Suprapubic skin (tissue), 4 donors: Measurements from ENCODE around the gene OLFM1. TPM values are rescaled to one million over a fixed set of nuclear protein-coding genes. Genes with fewer than 3 reads are reported as not detected.

Experiments used
- DNase-seq, 2 donors: peaks; one replicate each; pipeline ENCODE4 v3.0.0-alpha.2; 2019; ENCODE audit warnings: low spot score in 2 of 2
- H3K27ac ChIP-seq: fragments of 200-600 bp; sonication (generic); one replicate; pipeline ENCODE4 v1.5.1; 2019
- H3K27me3 ChIP-seq: fragments of 200-600 bp; sonication (generic); one replicate; pipeline ENCODE4 v1.5.1; 2019
- H3K36me3 ChIP-seq: fragments of 200-600 bp; sonication (generic); one replicate; pipeline ENCODE4 v1.5.1; 2019
- H3K4me1 ChIP-seq: fragments of 200-600 bp; sonication (generic); one replicate; pipeline ENCODE4 v1.5.1; 2019
- H3K4me3 ChIP-seq: fragments of 200-600 bp; sonication (generic); one replicate; pipeline ENCODE4 v1.5.1; 2019; ENCODE audit warnings: mild to moderate bottlenecking
- H3K9me3 ChIP-seq: fragments of 200-600 bp; sonication (generic); one replicate; pipeline ENCODE4 v1.5.1; 2019
- EP300 ChIP-seq: sonication (generic); formaldehyde crosslinking; IDR thresholded peaks from one replicate; pipeline ENCODE4 v1.6.1; 2017; ENCODE audit warnings: antibody characterized with exemption
- POLR2A ChIP-seq, 2 donors: fragments of 450-650 bp; IDR thresholded peaks; one replicate each; pipeline ENCODE4 v1.6.1; 2017; ENCODE audit warnings: antibody characterized with exemption in 2 of 2, mild to moderate bottlenecking in 2 of 2, moderate library complexity in 2 of 2
- POLR2AphosphoS5 ChIP-seq, 3 donors: sonication (generic); formaldehyde crosslinking; IDR thresholded peaks; one replicate each; pipeline ENCODE4 v1.6.1; 2017; ENCODE audit warnings: antibody characterized with exemption in 3 of 3
- WGBS: methylation state at CpG from one replicate; pipeline ENCODE4 v1.1.5; 2018; 5-methylcytosine and 5-hydroxymethylcytosine counted together
- total RNA-seq, 4 donors: library from RNA; depleted of rRNA; stranded (reverse); fragments of >200 nt; gene quantifications; one replicate each; pipeline ENCODE4 v1.1.0, GENCODE V29; 2016
- TF ChIP-seq, protein P1 (sequence below), 2 donors: fragments of 200-600 bp in 1 of 2; fragments of 450-650 bp in 1 of 2; sonication (generic) in 1 of 2; IDR thresholded peaks; one replicate each; pipeline ENCODE4 v1.5.1; 2016 to 2019; ENCODE audit warnings: antibody characterized with exemption in 2 of 2, mild to moderate bottlenecking in 1 of 2, moderate library complexity in 1 of 2

OLFM1 gene
- 10 to 100 TPM in 2 of 4 donors, 1 to 10 TPM in 2; 4.0 to 15.4 (median 11.7) TPM for total RNA-seq

GRCh38 chr9:135087489-135087792, at the start of gene OLFM1:
TSS of gene OLFM1 (plus strand) at chr9:135087668. CDS start at chr9:135087990, 322 bp downstream.
- peak; percentile 80 to 90 for DNase-seq
- peaks cover 41% of the 10 kb centered on the region for H3K4me1 ChIP-seq
- H3K9me3 ChIP-seq: no peaks in the 10 kb centered on the region
- H3K27ac ChIP-seq: no peak within 1 kb of the TSS
- H3K4me3 ChIP-seq: peak within 1 kb of the TSS; percentile 50
- H3K36me3 ChIP-seq: no peaks in the 10 kb centered on the region
- 0% methylated on average over 3 of the region's 40 CpGs for WGBS
- peaks cover 52% of the 10 kb centered on the region for H3K27me3 ChIP-seq
- TF ChIP-seq EP300 (no peak), POLR2A (IDR thresholded peaks at IDR 0.05) (no peak), POLR2AphosphoS5 (IDR thresholded peaks at IDR 0.05) (no peak)
- TF ChIP-seq, protein P1, sequence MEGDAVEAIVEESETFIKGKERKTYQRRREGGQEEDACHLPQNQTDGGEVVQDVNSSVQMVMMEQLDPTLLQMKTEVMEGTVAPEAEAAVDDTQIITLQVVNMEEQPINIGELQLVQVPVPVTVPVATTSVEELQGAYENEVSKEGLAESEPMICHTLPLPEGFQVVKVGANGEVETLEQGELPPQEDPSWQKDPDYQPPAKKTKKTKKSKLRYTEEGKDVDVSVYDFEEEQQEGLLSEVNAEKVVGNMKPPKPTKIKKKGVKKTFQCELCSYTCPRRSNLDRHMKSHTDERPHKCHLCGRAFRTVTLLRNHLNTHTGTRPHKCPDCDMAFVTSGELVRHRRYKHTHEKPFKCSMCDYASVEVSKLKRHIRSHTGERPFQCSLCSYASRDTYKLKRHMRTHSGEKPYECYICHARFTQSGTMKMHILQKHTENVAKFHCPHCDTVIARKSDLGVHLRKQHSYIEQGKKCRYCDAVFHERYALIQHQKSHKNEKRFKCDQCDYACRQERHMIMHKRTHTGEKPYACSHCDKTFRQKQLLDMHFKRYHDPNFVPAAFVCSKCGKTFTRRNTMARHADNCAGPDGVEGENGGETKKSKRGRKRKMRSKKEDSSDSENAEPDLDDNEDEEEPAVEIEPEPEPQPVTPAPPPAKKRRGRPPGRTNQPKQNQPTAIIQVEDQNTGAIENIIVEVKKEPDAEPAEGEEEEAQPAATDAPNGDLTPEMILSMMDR (IDR thresholded peaks at IDR 0.05): peak; percentile 53 to 76

- Histone ChIP-seq H3K9me3 (no peaks in the 10 kb centered on the region), H3K4me1 (peaks cover 4% of the 10 kb centered on the region), H3K4me3 (no peak overlapping the region), H3K27me3 (peaks cover 47% of the 10 kb centered on the region), H3K27ac (no peak overlapping the region), H3K36me3 (no peaks in the 10 kb centered on the region)
- DNase-seq: peak; percentile 14 to 55
- WGBS: 78% methylated on average over 13 of the region's 13 CpGs
- TF ChIP-seq, protein P1 (IDR thresholded peaks at IDR 0.05): no peak
- TF ChIP-seq EP300 (no peak), POLR2A (IDR thresholded peaks at IDR 0.05) (no peak), POLR2AphosphoS5 (IDR thresholded peaks at IDR 0.05) (no peak)
Measured at GRCh38 chr9:135038331-135038730, 49.1 kb upstream of the OLFM1 start.

DNA sequence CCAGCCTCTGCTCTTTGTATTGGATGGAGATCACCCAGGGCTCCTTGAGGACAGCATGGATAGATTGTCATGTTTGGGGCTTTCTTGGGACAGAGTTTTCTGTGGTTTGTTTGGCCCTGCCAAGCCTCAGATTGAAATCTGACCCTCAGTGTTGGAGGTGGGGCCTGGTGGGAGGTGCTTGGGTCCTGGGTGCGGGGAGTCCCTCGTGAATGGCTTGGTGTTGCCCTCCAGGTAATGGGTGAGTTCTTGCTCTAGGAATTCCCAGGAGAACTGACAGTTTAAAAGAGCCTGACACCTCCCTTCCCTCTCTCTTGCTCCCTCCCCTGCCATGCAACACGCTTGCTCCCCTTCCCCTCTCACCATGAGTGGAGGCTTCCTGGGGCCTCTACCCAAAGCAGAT, 48.6 kb upstream of the OLFM1 start:
- Histone ChIP-seq H3K4me3 (no peak overlapping the region), H3K36me3 (no peaks in the 10 kb centered on the region), H3K9me3 (no peaks in the 10 kb centered on the region), H3K27ac (no peak overlapping the region), H3K4me1 (peaks cover 4% of the 10 kb centered on the region), H3K27me3 (peaks cover 42% of the 10 kb centered on the region)
- TF ChIP-seq, protein P1 (IDR thresholded peaks at IDR 0.05): no peak
- TF ChIP-seq EP300 (no peak), POLR2A (IDR thresholded peaks at IDR 0.05) (no peak)
- 59% methylated on average over 3 of the region's 3 CpGs for WGBS
- peak; percentile 29 to 48 for DNase-seq

- H3K4me1 ChIP-seq: peaks cover 4% of the 10 kb centered on the region
- peak; percentile 43 to 56 for DNase-seq
- H3K27ac ChIP-seq: no peak overlapping the region
- H3K4me3 ChIP-seq: no peak overlapping the region
- WGBS: 68% methylated on average over 2 of the region's 14 CpGs
- TF ChIP-seq EP300 (no peak), POLR2A (IDR thresholded peaks at IDR 0.05) (no peak), POLR2AphosphoS5 (IDR thresholded peaks at IDR 0.05) (no peak)
- TF ChIP-seq, protein P1 (IDR thresholded peaks at IDR 0.05): no peak
- no peaks in the 10 kb centered on the region for H3K36me3 ChIP-seq
- peaks cover 39% of the 10 kb centered on the region for H3K27me3 ChIP-seq
- no peaks in the 10 kb centered on the region for H3K9me3 ChIP-seq
Measured at GRCh38 chr9:135039266-135039870, 48.1 kb upstream of the OLFM1 start.

- Histone ChIP-seq H3K27ac (no peak overlapping the region), H3K4me3 (no peak overlapping the region), H3K27me3 (peaks cover 45% of the 10 kb centered on the region), H3K9me3 (no peaks in the 10 kb centered on the region), H3K36me3 (no peaks in the 10 kb centered on the region), H3K4me1 (peaks cover 4% of the 10 kb centered on the region)
- DNase-seq: peak; percentile 31 to 40
- TF ChIP-seq EP300 (no peak), POLR2A (IDR thresholded peaks at IDR 0.05) (no peak), POLR2AphosphoS5 (IDR thresholded peaks at IDR 0.05) (no peak)
- TF ChIP-seq, protein P1 (IDR thresholded peaks at IDR 0.05): no peak
- 82% methylated on average over 8 of the region's 9 CpGs for WGBS
Measured at GRCh38 chr9:135039916-135040645, 47.4 kb upstream of the OLFM1 start.
